ENCODE measurements around the gene MSMB. TPM values are rescaled to one million over a fixed set of nuclear protein-coding genes. Genes with fewer than 3 reads are reported as not detected.
"Not testable (repeated sequence)": the region's sequence is repeated elsewhere in the genome, so short reads cannot be mapped to it uniquely, and the experiment has no call there.

Gene MSMB
- total RNA-seq, 2 donors from 2014 or later: not detected

GRCh38 chr10:46050941-46051623, 5.0 kb upstream of the MSMB start:
- Histone ChIP-seq H3K27ac (no peak overlapping the region), H3K9me3 (no peaks in the 10 kb centered on the region), H3K4me1 (ENCODE audit: control insufficient read depth in 1 of 2, low read depth in 2 of 2) (no peaks in the 10 kb centered on the region), H3K4me3 (no peak overlapping the region), H3K27me3 (replicated peaks; ENCODE audit: insufficient read depth) (no peaks in the 10 kb centered on the region), H3K36me3 (no peaks in the 10 kb centered on the region)
- TF ChIP-seq, protein P1, sequence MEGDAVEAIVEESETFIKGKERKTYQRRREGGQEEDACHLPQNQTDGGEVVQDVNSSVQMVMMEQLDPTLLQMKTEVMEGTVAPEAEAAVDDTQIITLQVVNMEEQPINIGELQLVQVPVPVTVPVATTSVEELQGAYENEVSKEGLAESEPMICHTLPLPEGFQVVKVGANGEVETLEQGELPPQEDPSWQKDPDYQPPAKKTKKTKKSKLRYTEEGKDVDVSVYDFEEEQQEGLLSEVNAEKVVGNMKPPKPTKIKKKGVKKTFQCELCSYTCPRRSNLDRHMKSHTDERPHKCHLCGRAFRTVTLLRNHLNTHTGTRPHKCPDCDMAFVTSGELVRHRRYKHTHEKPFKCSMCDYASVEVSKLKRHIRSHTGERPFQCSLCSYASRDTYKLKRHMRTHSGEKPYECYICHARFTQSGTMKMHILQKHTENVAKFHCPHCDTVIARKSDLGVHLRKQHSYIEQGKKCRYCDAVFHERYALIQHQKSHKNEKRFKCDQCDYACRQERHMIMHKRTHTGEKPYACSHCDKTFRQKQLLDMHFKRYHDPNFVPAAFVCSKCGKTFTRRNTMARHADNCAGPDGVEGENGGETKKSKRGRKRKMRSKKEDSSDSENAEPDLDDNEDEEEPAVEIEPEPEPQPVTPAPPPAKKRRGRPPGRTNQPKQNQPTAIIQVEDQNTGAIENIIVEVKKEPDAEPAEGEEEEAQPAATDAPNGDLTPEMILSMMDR (IDR thresholded peaks at IDR 0.05): no peak
- no peak for DNase-seq (ENCODE audit: low spot score)
- ATAC-seq (ENCODE audit: insufficient number of reproducible peaks, low FRiP score, low read depth): no peak

DNA sequence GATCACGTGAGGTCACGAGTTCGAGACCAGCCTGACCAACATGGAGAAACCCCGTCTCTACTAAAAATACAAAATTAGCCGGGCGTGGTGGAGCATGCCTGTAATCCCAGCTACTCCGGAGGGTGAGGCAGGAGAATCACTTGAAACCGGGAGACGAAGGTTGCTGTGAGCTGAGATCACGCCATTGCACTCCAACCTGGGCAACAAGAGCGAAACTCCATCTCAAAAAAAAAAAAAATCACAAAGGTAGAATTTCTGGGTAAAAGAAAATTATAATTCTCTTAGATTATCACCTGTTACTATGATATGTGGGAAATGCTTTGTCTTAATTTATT, 3.4 kb upstream of the MSMB start:
- H3K27me3 ChIP-seq (replicated peaks; ENCODE audit: insufficient read depth); H3K9me3 ChIP-seq; ATAC-seq (ENCODE audit: insufficient number of reproducible peaks, low FRiP score, low read depth): not testable (repeated sequence)

GRCh38 chr10:46048152-46048551, 2.1 kb upstream of the MSMB start:
- Histone ChIP-seq H3K4me3 (no peak overlapping the region), H3K27ac (no peak overlapping the region), H3K27me3 (replicated peaks; ENCODE audit: insufficient read depth) (no peaks in the 10 kb centered on the region), H3K36me3 (no peaks in the 10 kb centered on the region), H3K9me3 (no peaks in the 10 kb centered on the region), H3K4me1 (ENCODE audit: control insufficient read depth in 1 of 2, low read depth in 2 of 2) (no peaks in the 10 kb centered on the region)
- TF ChIP-seq, protein P1 (IDR thresholded peaks at IDR 0.05): no peak
- no peak for DNase-seq (ENCODE audit: low spot score)
- no peak for ATAC-seq (ENCODE audit: insufficient number of reproducible peaks, low FRiP score, low read depth)

More for the DNA sequence above, 3.4 kb upstream of the MSMB start:
- not testable (repeated sequence) for H3K27ac ChIP-seq; DNase-seq (ENCODE audit: low spot score); H3K4me1 ChIP-seq (ENCODE audit: control insufficient read depth in 1 of 2, low read depth in 2 of 2); H3K4me3 ChIP-seq; H3K36me3 ChIP-seq

DNA sequence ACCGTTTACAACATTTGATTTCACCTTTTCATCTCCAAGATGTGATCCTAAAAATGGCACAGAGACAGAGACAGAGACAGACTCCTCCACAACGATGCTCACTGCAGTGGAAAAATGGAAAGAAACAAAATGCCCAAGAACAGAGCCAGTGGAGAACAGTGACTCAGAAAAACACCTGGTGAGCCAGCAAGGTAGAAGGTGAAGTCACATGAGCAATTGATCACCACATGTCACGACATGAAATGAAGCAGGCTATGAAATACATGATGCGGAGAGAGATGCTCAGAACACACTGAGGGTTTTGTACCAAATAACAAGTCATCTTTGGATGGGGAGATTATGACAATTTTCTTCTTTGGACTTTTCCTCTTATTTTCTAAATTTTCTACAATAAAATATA, 3.5 kb downstream of the MSMB start:
- Histone ChIP-seq H3K27me3 (replicated peaks; ENCODE audit: insufficient read depth) (no peaks in the 10 kb centered on the region), H3K4me1 (ENCODE audit: control insufficient read depth in 1 of 2, low read depth in 2 of 2) (no peaks in the 10 kb centered on the region), H3K9me3 (no peaks in the 10 kb centered on the region), H3K27ac (no peak overlapping the region), H3K36me3 (no peaks in the 10 kb centered on the region), H3K4me3 (no peak overlapping the region)
- TF ChIP-seq, protein P1 (IDR thresholded peaks at IDR 0.05): no peak
- DNase-seq (ENCODE audit: low spot score) (no peak), ATAC-seq (ENCODE audit: insufficient number of reproducible peaks, low FRiP score, low read depth) (no peak)

- Histone ChIP-seq H3K4me1 (ENCODE audit: control insufficient read depth in 1 of 2, low read depth in 2 of 2) (no peaks in the 10 kb centered on the region), H3K9me3 (no peaks in the 10 kb centered on the region), H3K27ac (no peak overlapping the region), H3K27me3 (replicated peaks; ENCODE audit: insufficient read depth) (no peaks in the 10 kb centered on the region), H3K36me3 (no peaks in the 10 kb centered on the region), H3K4me3 (no peak overlapping the region)
- ATAC-seq (ENCODE audit: insufficient number of reproducible peaks, low FRiP score, low read depth) (no peak), DNase-seq (ENCODE audit: low spot score) (no peak)
- TF ChIP-seq, protein P1 (IDR thresholded peaks at IDR 0.05): no peak
Observed at GRCh38 chr10:46040004-46040403, 6.1 kb downstream of the MSMB start.
